HCT116 (cell line): ENCODE data around the gene KSR1. TPM values are rescaled to one million over a fixed set of nuclear protein-coding genes. Genes with fewer than 3 reads are reported as not detected.

Experiments
- ATAC-seq: fragments of 200-7000 bp; cut with Tn5 transposase; 2 replicates; pipeline ENCODE4 v1.9.1; 2020; ENCODE audit warnings: mild to moderate bottlenecking, moderate library complexity
- BruUV-seq: library from RNA; stranded (reverse); fragments of 400-500 nt; replicated peaks from 2 replicates; lab custom pipeline; 2021; lab: Mats Ljungman, UMichigan
- CTCF ChIA-PET: fragments of 300-600 bp; sonication (Branson Sonifier 250); formaldehyde crosslinking; loops from one replicate; lab custom pipeline; 2021; ENCODE audit warnings: antibody characterized with exemption; lab: Charles Lee
- POLR2A ChIA-PET: fragments of 300-600, 350-600 bp; sonication (Branson Sonifier 250); formaldehyde crosslinking; loops from one replicate; lab custom pipeline; 2021; ENCODE audit warnings: antibody characterized with exemption; lab: Charles Lee
- RAD21 ChIA-PET, 2 experiments: fragments of 300-600 bp; sonication (Branson Sonifier 250); formaldehyde crosslinking; loops; one replicate each; lab custom pipeline; 2023; ENCODE audit warnings: low total read pairs in 2 of 2; ENCODE audit not compliant: uncharacterized antibody in 2 of 2, unreplicated experiment in 2 of 2, low non-redundant PET in 1 of 2; lab: Charles Lee
- DNase-seq: peaks from one replicate; pipeline ENCODE4 v3.0.0-alpha.2; 2010; ENCODE audit warnings: low read depth, low spot score
- H2AFZ ChIP-seq: fragments of 200-600 bp; shearing (Covaris generic), sonication (generic); 2 replicates; pipeline ENCODE4 v1.6.1; 2017; ENCODE audit warnings: low read depth, mixed run types, mixed read lengths, antibody characterized with exemption, low read length; ENCODE audit not compliant: poor library complexity, severe bottlenecking
- H3K27ac ChIP-seq: 2 replicates; pipeline ENCODE4 v1.5.1; 2012; ENCODE audit warnings: low read depth, low read length
- H3K27me3 ChIP-seq: fragments of 200-600 bp; sonication (generic); 2 replicates; pipeline ENCODE4 v1.6.1; 2016; ENCODE audit warnings: mixed run types, low read length, mixed read lengths; ENCODE audit not compliant: insufficient read depth
- H3K36me3 ChIP-seq, 2 experiments: fragments of 200-500 bp in 1 of 2; fragments of 200-600 bp in 1 of 2; sonication (Bioruptor generic) in 1 of 2; sonication (generic) in 1 of 2; 2 replicates each; pipeline versions ENCODE4 v1.5.1 to v1.6.1; 2014 to 2016; ENCODE audit warnings: low read length in 2 of 2, inconsistent platforms in 1 of 2, mixed read lengths in 1 of 2, mixed run types in 1 of 2; ENCODE audit not compliant: insufficient read depth in 2 of 2, control insufficient read depth in 1 of 2
- H3K4me1 ChIP-seq, 2 experiments: fragments of 200-600 bp in 1 of 2; sonication (generic) in 1 of 2; 2 replicates each; pipeline versions ENCODE4 v1.5.1 to v1.6.1; 2012 to 2017; ENCODE audit warnings: low read length in 2 of 2, inconsistent platforms in 1 of 2, mild to moderate bottlenecking in 1 of 2, mixed read lengths in 1 of 2, mixed run types in 1 of 2, moderate library complexity in 1 of 2; ENCODE audit not compliant: insufficient read depth in 2 of 2, control insufficient read depth in 1 of 2
- H3K4me2 ChIP-seq: fragments of 200-600 bp; sonication (generic); 2 replicates; pipeline ENCODE4 v1.6.1; 2017; ENCODE audit warnings: mixed run types, low read length, mixed read lengths
- H3K4me3 ChIP-seq, 2 experiments: fragments of 200-600 bp in 1 of 2; sonication (generic) in 1 of 2; replicated peaks in 1 of 2; 2 replicates each; pipeline ENCODE4 v1.5.1; 2011 to 2016; ENCODE audit warnings: low read length in 2 of 2, control low read depth in 1 of 2, low read depth in 1 of 2, mild to moderate bottlenecking in 1 of 2, mixed read lengths in 1 of 2, mixed run types in 1 of 2
- H3K79me2 ChIP-seq: fragments of 200-600 bp; sonication (generic); 2 replicates; pipeline ENCODE4 v1.6.1; 2017; ENCODE audit warnings: mild to moderate bottlenecking, mixed run types, low read length, moderate library complexity, mixed read lengths; ENCODE audit not compliant: insufficient read depth
- H3K9ac ChIP-seq: fragments of 200-600 bp; sonication (generic); 2 replicates; pipeline ENCODE4 v1.6.1; 2016; ENCODE audit warnings: low read length, mixed read lengths
- H3K9me2 ChIP-seq: fragments of 200-600 bp; sonication (generic), shearing (Covaris generic); 2 replicates; pipeline ENCODE4 v1.6.1; 2017; ENCODE audit warnings: mixed run types, mild to moderate bottlenecking, moderate library complexity; ENCODE audit not compliant: insufficient read depth
- H3K9me3 ChIP-seq, 2 experiments: fragments of 200-500 bp in 1 of 2; fragments of 200-600 bp in 1 of 2; sonication (Bioruptor generic) in 1 of 2; sonication (generic) in 1 of 2; 2 replicates each; pipeline ENCODE4 v1.6.1; 2014 to 2017; ENCODE audit warnings: low read length in 2 of 2, mixed read lengths in 2 of 2, inconsistent platforms in 1 of 2, low read depth in 1 of 2, mild to moderate bottlenecking in 1 of 2, mixed run types in 1 of 2, moderate library complexity in 1 of 2; ENCODE audit not compliant: control insufficient read depth in 1 of 2, insufficient read depth in 1 of 2
- H4K20me1 ChIP-seq: fragments of 200-600 bp; sonication (generic), shearing (Covaris generic); 2 replicates; pipeline ENCODE4 v1.6.1; 2017; ENCODE audit warnings: mixed run types, mild to moderate bottlenecking, moderate library complexity; ENCODE audit not compliant: insufficient read depth
- CBX3 ChIP-seq: IDR thresholded peaks from 2 replicates; pipeline ENCODE4 v1.6.1; 2012; ENCODE audit warnings: low read depth
- CTCF ChIP-seq, 3 experiments: fragments of 200-600 bp in 1 of 3; sonication (generic) in 1 of 3; IDR thresholded peaks in 2 of 3; conservative IDR thresholded peaks in 1 of 3; 2 replicates each; pipeline ENCODE4 v1.5.1; 2012 to 2017; ENCODE audit warnings: low read depth in 2 of 3, low read length in 2 of 3, antibody characterized with exemption in 1 of 3, borderline replicate concordance in 1 of 3, control low read depth in 1 of 3, mild to moderate bottlenecking in 1 of 3, mixed read lengths in 1 of 3, mixed run types in 1 of 3, moderate library complexity in 1 of 3; ENCODE audit not compliant: insufficient read depth in 1 of 3
- EZH2 ChIP-seq: fragments of 200-600 bp; sonication (generic); IDR thresholded peaks from 2 replicates; pipeline ENCODE4 v1.6.1; 2017; ENCODE audit warnings: antibody characterized with exemption, mixed run types
- EZH2phosphoT487 ChIP-seq: fragments of 200-600 bp; IDR thresholded peaks from 2 replicates; pipeline ENCODE4 v1.6.1; 2018; ENCODE audit warnings: antibody characterized with exemption, borderline replicate concordance
- POLR2AphosphoS5 ChIP-seq: IDR thresholded peaks from 2 replicates; pipeline ENCODE4 v1.6.1; 2011; ENCODE audit warnings: mild to moderate bottlenecking, low read depth, low read length, moderate library complexity
- RAD21 ChIP-seq: IDR thresholded peaks from 2 replicates; pipeline ENCODE4 v1.6.1; 2012; ENCODE audit warnings: low read depth, mild to moderate bottlenecking
- TCF7L2 ChIP-seq: IDR thresholded peaks from 2 replicates; pipeline ENCODE4 v1.7.0; 2011; ENCODE audit warnings: borderline replicate concordance, inconsistent platforms; ENCODE audit not compliant: insufficient read depth, insufficient read length; ENCODE audit errors: extremely low read depth
- ZNF274 ChIP-seq: fragments of 200-500 bp; sonication (Bioruptor generic); IDR thresholded peaks from 2 replicates; pipeline ENCODE4 v1.6.1; 2014; ENCODE audit warnings: mild to moderate bottlenecking, low read depth, low read length, inconsistent platforms
- intact Hi-C: fragments of 100-400 bp; cut with micrococcal nuclease; formaldehyde crosslinking; loops from 2 replicates; pipeline ENCODE4 v1.10.0; 2022
- total RNA-seq: library from RNA; stranded (reverse); gene quantifications from one replicate; pipeline ENCODE4 v1.2.1, GENCODE V29; 2021; ENCODE audit not compliant: unreplicated experiment

Gene KSR1
- total RNA-seq, 1 experiment from 2014 or later, result 16.5 TPM

- Histone ChIP-seq H4K20me1 (no peaks in the 10 kb centered on the region), H3K27ac (0 out of 2 replicates have a peak overlapping the region, but pooled peaks have one; percentile 14), H3K9ac (no peak overlapping the region), H3K27me3 (no peaks in the 10 kb centered on the region), H3K9me3 (no peaks in the 10 kb centered on the region), H3K4me2 (peak overlapping the region; percentile 42), H3K79me2 (no peaks in the 10 kb centered on the region), H3K4me3 (no peak overlapping the region), H3K9me2 (no peaks in the 10 kb centered on the region), H3K4me1 (peaks cover 12 to 16% of the 10 kb centered on the region in 2 experiments), H3K36me3 (no peaks in the 10 kb centered on the region), H2AFZ (no peak overlapping the region)
- POLR2A ChIA-PET, result no interaction called here
- intact Hi-C loops, result loop anchor here (1.0 to 2.0 kb wide), 5 partner anchors 33 to 365 kb away; no protein-coding TSS in a partner anchor
- ATAC-seq, result peak; percentile 57
- RAD21 ChIA-PET, result interaction anchor here (1.3 to 1.9 kb wide), 6 partner anchors 107 to 365 kb away, joined by 3 to 7 read pairs (median 5); no protein-coding TSS in a partner anchor
- CTCF ChIA-PET, result interaction anchor here (0.8 to 4.2 kb wide), 21 partner anchors 8 to 395 kb away, joined by 3 to 58 read pairs (median 5); partner anchors contain the start of gene KSR1
- DNase-seq, result peak; percentile 50
- BruUV-seq, result no TSS peak
- TF ChIP-seq POLR2AphosphoS5 (no peak), CTCF (IDR thresholded peaks at IDR 0.05 in 2 of 3, conservative IDR thresholded peaks at IDR 0.05 in 1 of 3; ENCODE audit: borderline replicate concordance in 1 of 3, insufficient read depth in 1 of 3, low read depth in 2 of 3, low read length in 2 of 3) (peak; percentile 77 to 97 (median 87); a peak in 5 of 6 replicates), RAD21 (peak; percentile 83)
These were observed 145.1 kb downstream of the KSR1 start for GRCh38 chr17:27601069-27601974.

- H3K9ac ChIP-seq, result no peak overlapping the region
- ChIA-PET CTCF (interaction anchor here (0.8 to 4.2 kb wide), 10 partner anchors 49 to 395 kb away, joined by 3 to 27 read pairs (median 6); no protein-coding TSS in a partner anchor), POLR2A (no interaction called here), RAD21 (interaction anchor here (1.3 to 1.7 kb wide), 4 partner anchors 248 to 365 kb away, joined by 3 to 7 read pairs (median 4); no protein-coding TSS in a partner anchor)
- no peaks in the 10 kb centered on the region for H3K36me3 ChIP-seq
- H2AFZ ChIP-seq, result no peak overlapping the region
- no peaks in the 10 kb centered on the region for H4K20me1 ChIP-seq
- peaks cover 12 to 16% of the 10 kb centered on the region in 2 experiments for H3K4me1 ChIP-seq
- ATAC-seq (no peak), DNase-seq (no peak)
- H3K27me3 ChIP-seq, result no peaks in the 10 kb centered on the region
- no peaks in the 10 kb centered on the region for H3K9me2 ChIP-seq
- no TSS peak for BruUV-seq
- H3K4me3 ChIP-seq, result no peak overlapping the region
- TF ChIP-seq EZH2, result no peak
- no peak for TF ChIP-seq CTCF (IDR thresholded peaks at IDR 0.05 in 2 of 3, conservative IDR thresholded peaks at IDR 0.05 in 1 of 3; ENCODE audit: borderline replicate concordance in 1 of 3, insufficient read depth in 1 of 3, low read depth in 2 of 3, low read length in 2 of 3)
- no peak for TF ChIP-seq CBX3
- no peak for TF ChIP-seq EZH2phosphoT487
- TF ChIP-seq ZNF274, result no peak
- no peak for TF ChIP-seq TCF7L2
- TF ChIP-seq RAD21, result no peak
- no peak overlapping the region for H3K27ac ChIP-seq
- no peak overlapping the region for H3K4me2 ChIP-seq
- no peaks in the 10 kb centered on the region for H3K9me3 ChIP-seq
- intact Hi-C loops, result loop anchor here (1.0 to 2.0 kb wide), 6 partner anchors 33 to 365 kb away; no protein-coding TSS in a partner anchor
- no peaks in the 10 kb centered on the region for H3K79me2 ChIP-seq
These were observed 145.7 kb downstream of the KSR1 start for GRCh38 chr17:27601975-27602302.
